GM12878 (cell line): Measurements from ENCODE around the gene RAB24. TPM values are rescaled to one million over a fixed set of nuclear protein-coding genes. Genes with fewer than 3 reads are reported as not detected.
A peak's percentile ranks its signal among the peaks of the same experiment; 100 is the strongest.

Experiments
- BMI1 ChIP-seq: fragments of 450-650 bp; IDR thresholded peaks from 2 replicates; pipeline ENCODE4 v1.6.1; 2016; ENCODE audit warnings: mild to moderate bottlenecking, moderate library complexity, borderline replicate concordance
- CEBPB ChIP-seq, 2 experiments: fragments of 150-350 bp in 1 of 2; IDR thresholded peaks; 2 replicates each; pipeline ENCODE4 v1.6.1; 2012 to 2014; ENCODE audit warnings: low read depth in 2 of 2, low read length in 2 of 2, borderline replicate concordance in 1 of 2, inconsistent platforms in 1 of 2
- CHD4 ChIP-seq: fragments of 200-600 bp; sonication (generic); IDR thresholded peaks from 2 replicates; pipeline ENCODE4 v1.6.1; 2016; ENCODE audit warnings: mild to moderate bottlenecking
- ETV6 ChIP-seq, 2 experiments: fragments of 450-650 bp in 1 of 2; IDR thresholded peaks in 1 of 2; conservative IDR thresholded peaks in 1 of 2; 2 replicates each; pipeline ENCODE4 v1.6.1; 2014; ENCODE audit warnings: antibody characterized with exemption in 1 of 2, borderline replicate concordance in 1 of 2, low read depth in 1 of 2, mild to moderate bottlenecking in 1 of 2, moderate library complexity in 1 of 2
- JUNB ChIP-seq: IDR thresholded peaks from 2 replicates; pipeline ENCODE4 v1.6.1; 2016; ENCODE audit warnings: antibody characterized with exemption, mild to moderate bottlenecking
- MYC ChIP-seq: IDR thresholded peaks from 2 replicates; pipeline ENCODE4 v1.6.1; 2011; ENCODE audit warnings: mild to moderate bottlenecking, low read length, moderate library complexity, inconsistent platforms; ENCODE audit not compliant: insufficient read depth, insufficient replicate concordance, insufficient read length, severe bottlenecking
- NFIC ChIP-seq: IDR thresholded peaks from 2 replicates; pipeline ENCODE4 v1.6.1; 2012; ENCODE audit warnings: low read depth, mild to moderate bottlenecking, inconsistent platforms, low read length, moderate library complexity
- NFXL1 ChIP-seq: fragments of 450-650 bp; IDR thresholded peaks from 2 replicates; pipeline ENCODE4 v1.6.1; 2017; ENCODE audit warnings: antibody characterized with exemption, mild to moderate bottlenecking, borderline replicate concordance
- NRF1 ChIP-seq: conservative IDR thresholded peaks from 2 replicates; pipeline ENCODE4 v1.6.1; 2011; ENCODE audit warnings: mild to moderate bottlenecking, low read depth, low read length, improper control_type of control experiment
- RFX5 ChIP-seq: IDR thresholded peaks from 2 replicates; pipeline ENCODE4 v1.6.1; 2011; ENCODE audit warnings: low read depth, low read length, improper control_type of control experiment
- SUPT20H ChIP-seq: IDR thresholded peaks from 2 replicates; pipeline ENCODE4 v1.6.1; 2011; ENCODE audit warnings: low read depth, mild to moderate bottlenecking, low read length, moderate library complexity, borderline replicate concordance; ENCODE audit not compliant: control insufficient read depth
- YY1 ChIP-seq: IDR thresholded peaks from 2 replicates; pipeline ENCODE4 v1.6.1; 2011; ENCODE audit warnings: low read depth, mild to moderate bottlenecking, low read length
- ZNF217 ChIP-seq: fragments of 450-650 bp; IDR thresholded peaks from 2 replicates; pipeline ENCODE4 v1.6.1; 2017; ENCODE audit warnings: antibody characterized with exemption, mild to moderate bottlenecking
- polyA plus RNA-seq, 11 experiments: library from polyadenylated mRNA; depleted of rRNA in 4 of 11; unstranded in 6 of 11; stranded (reverse) in 5 of 11; fragments of >200 nt; fragmentation: Nextera tagmentation in 4 of 11; fragmentation: Illumina TruSeq in 1 of 11; extraction: Ambion mirVana in 4 of 11; extraction: Trizol in 1 of 11; gene quantifications; 1 replicate in 1 of 11; 2 replicates in 10 of 11; pipeline versions ENCODE4 v1.2.1 to v1.2.3, GENCODE V29; 2011 to 2016; ENCODE audit warnings: inconsistent platforms in 2 of 11, missing spikeins in 2 of 11, low read depth in 1 of 11
- total RNA-seq, 4 experiments: library from RNA; depleted of rRNA in 3 of 4; stranded (reverse); fragments of >200 nt in 3 of 4; fragmentation: Illumina TruSeq in 1 of 4; extraction: Trizol in 1 of 4; gene quantifications; 2 replicates each; pipeline versions ENCODE4 v1.2.1 to v1.2.3, GENCODE V29; 2013 to 2021
- TF ChIP-seq, protein P1 (sequence below): fragments of 450-650 bp; IDR thresholded peaks from 2 replicates; pipeline ENCODE4 v1.6.1; 2017; ENCODE audit warnings: low read depth, mild to moderate bottlenecking, moderate library complexity
- TF ChIP-seq, protein P2 (sequence below): fragments of 450-650 bp; IDR thresholded peaks from 2 replicates; pipeline ENCODE4 v1.6.1; 2014; ENCODE audit warnings: mild to moderate bottlenecking
- TF ChIP-seq, protein P3 (sequence below): fragments of 450-650 bp; IDR thresholded peaks from 2 replicates; pipeline ENCODE4 v1.6.1; 2017; ENCODE audit warnings: mild to moderate bottlenecking
- TF ChIP-seq, protein P4 (sequence below): IDR thresholded peaks from 2 replicates; pipeline ENCODE4 v1.6.1; 2012; ENCODE audit warnings: improper control_type of control experiment, low read depth, low read length; ENCODE audit not compliant: insufficient replicate concordance

The RAB24 gene
- total and polyA plus RNA-seq, 10 of the 15 experiments (the other 5 are each of a cell fraction or from before 2014, with no cell fraction given), result 8.0 to 44.4 (median 24.4) TPM

DNA sequence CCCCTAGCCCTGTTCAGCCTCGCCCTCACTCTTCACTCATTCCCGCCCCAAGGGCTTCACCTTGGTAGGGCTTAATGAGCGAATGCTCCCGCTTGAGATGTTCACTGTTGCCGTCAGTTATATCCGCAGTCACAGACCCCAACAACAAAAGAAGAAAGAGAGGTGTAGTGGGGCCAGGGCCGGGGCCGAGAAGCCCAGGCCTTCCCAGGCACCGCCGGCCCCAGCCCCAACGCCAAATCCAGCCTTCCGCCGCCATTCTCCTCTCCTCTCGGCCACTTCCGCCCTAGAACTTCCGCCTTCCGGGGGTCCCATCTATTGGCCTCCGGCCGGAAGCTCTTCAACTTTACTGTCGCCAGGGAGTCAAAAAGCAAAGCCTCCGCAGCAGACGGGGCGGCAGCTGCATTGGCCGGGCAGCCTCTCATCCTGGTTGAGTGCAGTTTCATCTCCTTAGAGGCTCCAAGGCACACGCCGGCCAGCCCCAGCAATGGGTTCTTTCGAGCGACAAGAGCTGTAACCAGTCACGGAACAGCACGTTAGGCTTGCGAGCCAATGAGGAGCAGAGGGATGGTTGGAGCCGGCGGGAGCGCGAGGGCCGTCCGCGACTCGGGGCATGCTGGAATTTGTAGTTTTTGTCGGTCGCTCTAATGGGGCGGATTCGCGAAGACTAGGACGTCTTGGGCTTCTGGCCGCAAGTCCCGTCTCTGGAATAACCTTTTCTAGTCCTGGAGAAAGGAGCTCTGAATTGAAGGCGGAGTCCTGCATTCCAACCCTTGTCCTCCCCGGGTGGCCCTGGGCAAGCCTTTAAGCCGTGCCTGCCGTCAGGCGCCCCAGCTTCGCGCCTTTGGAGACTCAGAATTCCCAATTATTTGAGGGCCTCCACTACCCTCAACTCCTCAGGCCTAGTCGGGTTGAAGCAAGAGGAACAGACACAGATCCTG, 48.1 kb upstream of the RAB24 start, which contains the start of gene LMAN2 (continued):
- TF ChIP-seq CEBPB (IDR thresholded peaks at IDR 0.05; ENCODE audit: borderline replicate concordance in 1 of 2, low read depth in 2 of 2, low read length in 2 of 2) (no peak), JUNB (no peak), MYC (peak; percentile 58), BMI1 (no peak), NFIC (no peak), NFXL1 (no peak), SUPT20H (no peak), CHD4 (no peak), ZNF217 (no peak), RFX5 (no peak), ETV6 (conservative IDR thresholded peaks at IDR 0.05 in 1 of 2, IDR thresholded peaks at IDR 0.05 in 1 of 2; ENCODE audit: borderline replicate concordance in 1 of 2, low read depth in 1 of 2) (peak in 1 of 2 experiments; percentile 65; a peak in 1 of 4 replicates), NRF1 (no peak), YY1 (peak; percentile 96)
- TF ChIP-seq, protein P1, sequence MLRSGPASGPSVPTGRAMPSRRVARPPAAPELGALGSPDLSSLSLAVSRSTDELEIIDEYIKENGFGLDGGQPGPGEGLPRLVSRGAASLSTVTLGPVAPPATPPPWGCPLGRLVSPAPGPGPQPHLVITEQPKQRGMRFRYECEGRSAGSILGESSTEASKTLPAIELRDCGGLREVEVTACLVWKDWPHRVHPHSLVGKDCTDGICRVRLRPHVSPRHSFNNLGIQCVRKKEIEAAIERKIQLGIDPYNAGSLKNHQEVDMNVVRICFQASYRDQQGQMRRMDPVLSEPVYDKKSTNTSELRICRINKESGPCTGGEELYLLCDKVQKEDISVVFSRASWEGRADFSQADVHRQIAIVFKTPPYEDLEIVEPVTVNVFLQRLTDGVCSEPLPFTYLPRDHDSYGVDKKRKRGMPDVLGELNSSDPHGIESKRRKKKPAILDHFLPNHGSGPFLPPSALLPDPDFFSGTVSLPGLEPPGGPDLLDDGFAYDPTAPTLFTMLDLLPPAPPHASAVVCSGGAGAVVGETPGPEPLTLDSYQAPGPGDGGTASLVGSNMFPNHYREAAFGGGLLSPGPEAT, result peak; percentile 100
- TF ChIP-seq, protein P2, sequence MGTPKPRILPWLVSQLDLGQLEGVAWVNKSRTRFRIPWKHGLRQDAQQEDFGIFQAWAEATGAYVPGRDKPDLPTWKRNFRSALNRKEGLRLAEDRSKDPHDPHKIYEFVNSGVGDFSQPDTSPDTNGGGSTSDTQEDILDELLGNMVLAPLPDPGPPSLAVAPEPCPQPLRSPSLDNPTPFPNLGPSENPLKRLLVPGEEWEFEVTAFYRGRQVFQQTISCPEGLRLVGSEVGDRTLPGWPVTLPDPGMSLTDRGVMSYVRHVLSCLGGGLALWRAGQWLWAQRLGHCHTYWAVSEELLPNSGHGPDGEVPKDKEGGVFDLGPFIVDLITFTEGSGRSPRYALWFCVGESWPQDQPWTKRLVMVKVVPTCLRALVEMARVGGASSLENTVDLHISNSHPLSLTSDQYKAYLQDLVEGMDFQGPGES, result peak; percentile 84
- TF ChIP-seq, protein P3, sequence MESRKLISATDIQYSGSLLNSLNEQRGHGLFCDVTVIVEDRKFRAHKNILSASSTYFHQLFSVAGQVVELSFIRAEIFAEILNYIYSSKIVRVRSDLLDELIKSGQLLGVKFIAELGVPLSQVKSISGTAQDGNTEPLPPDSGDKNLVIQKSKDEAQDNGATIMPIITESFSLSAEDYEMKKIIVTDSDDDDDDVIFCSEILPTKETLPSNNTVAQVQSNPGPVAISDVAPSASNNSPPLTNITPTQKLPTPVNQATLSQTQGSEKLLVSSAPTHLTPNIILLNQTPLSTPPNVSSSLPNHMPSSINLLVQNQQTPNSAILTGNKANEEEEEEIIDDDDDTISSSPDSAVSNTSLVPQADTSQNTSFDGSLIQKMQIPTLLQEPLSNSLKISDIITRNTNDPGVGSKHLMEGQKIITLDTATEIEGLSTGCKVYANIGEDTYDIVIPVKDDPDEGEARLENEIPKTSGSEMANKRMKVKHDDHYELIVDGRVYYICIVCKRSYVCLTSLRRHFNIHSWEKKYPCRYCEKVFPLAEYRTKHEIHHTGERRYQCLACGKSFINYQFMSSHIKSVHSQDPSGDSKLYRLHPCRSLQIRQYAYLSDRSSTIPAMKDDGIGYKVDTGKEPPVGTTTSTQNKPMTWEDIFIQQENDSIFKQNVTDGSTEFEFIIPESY, result peak; percentile 98
- TF ChIP-seq, protein P4, sequence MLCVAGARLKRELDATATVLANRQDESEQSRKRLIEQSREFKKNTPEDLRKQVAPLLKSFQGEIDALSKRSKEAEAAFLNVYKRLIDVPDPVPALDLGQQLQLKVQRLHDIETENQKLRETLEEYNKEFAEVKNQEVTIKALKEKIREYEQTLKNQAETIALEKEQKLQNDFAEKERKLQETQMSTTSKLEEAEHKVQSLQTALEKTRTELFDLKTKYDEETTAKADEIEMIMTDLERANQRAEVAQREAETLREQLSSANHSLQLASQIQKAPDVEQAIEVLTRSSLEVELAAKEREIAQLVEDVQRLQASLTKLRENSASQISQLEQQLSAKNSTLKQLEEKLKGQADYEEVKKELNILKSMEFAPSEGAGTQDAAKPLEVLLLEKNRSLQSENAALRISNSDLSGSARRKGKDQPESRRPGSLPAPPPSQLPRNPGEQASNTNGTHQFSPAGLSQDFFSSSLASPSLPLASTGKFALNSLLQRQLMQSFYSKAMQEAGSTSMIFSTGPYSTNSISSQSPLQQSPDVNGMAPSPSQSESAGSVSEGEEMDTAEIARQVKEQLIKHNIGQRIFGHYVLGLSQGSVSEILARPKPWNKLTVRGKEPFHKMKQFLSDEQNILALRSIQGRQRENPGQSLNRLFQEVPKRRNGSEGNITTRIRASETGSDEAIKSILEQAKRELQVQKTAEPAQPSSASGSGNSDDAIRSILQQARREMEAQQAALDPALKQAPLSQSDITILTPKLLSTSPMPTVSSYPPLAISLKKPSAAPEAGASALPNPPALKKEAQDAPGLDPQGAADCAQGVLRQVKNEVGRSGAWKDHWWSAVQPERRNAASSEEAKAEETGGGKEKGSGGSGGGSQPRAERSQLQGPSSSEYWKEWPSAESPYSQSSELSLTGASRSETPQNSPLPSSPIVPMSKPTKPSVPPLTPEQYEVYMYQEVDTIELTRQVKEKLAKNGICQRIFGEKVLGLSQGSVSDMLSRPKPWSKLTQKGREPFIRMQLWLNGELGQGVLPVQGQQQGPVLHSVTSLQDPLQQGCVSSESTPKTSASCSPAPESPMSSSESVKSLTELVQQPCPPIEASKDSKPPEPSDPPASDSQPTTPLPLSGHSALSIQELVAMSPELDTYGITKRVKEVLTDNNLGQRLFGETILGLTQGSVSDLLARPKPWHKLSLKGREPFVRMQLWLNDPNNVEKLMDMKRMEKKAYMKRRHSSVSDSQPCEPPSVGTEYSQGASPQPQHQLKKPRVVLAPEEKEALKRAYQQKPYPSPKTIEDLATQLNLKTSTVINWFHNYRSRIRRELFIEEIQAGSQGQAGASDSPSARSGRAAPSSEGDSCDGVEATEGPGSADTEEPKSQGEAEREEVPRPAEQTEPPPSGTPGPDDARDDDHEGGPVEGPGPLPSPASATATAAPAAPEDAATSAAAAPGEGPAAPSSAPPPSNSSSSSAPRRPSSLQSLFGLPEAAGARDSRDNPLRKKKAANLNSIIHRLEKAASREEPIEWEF, result no peak
